Measurements from ENCODE around the gene SH3D21.

SH3D21 gene

GRCh38 chr1:36306210-36306901, at the start of gene SH3D21:
Gene SH3D21 (plus strand): TSS chr1:36306368. CDS start chr1:36306421, 53 bp downstream.
- Histone ChIP-seq H3K36me3 (ENCODE audit: low read length) (0 out of 2 replicates have a peak, but pooled peaks cover 5% of the 10 kb centered on the region), H2AFZ (ENCODE audit: low read depth, low read length, severe bottlenecking) (peak within 1 kb of the TSS; percentile 69), H3K9me2 (replicated peaks; ENCODE audit: insufficient read depth, low read length) (no peaks in the 10 kb centered on the region)

GRCh38 chr1:36256558-36257374, 49.4 kb upstream of the SH3D21 start:
- TF ChIP-seq CTCF (IDR thresholded peaks at IDR 0.05; ENCODE audit: insufficient read depth, low read length, poor library complexity, severe bottlenecking) (no peak), EZH2phosphoT487 (conservative IDR thresholded peaks at IDR 0.05; ENCODE audit: low read length) (no peak)
- no peaks in the 10 kb centered on the region for H3K9me3 ChIP-seq (ENCODE audit: insufficient read depth, low read length)
- no peak overlapping the region for H2AFZ ChIP-seq (ENCODE audit: low read depth, low read length, severe bottlenecking)
- H4K20me1 ChIP-seq (ENCODE audit: low read depth, low read length): no peaks in the 10 kb centered on the region
- peak overlapping the region; percentile 39 for H3K4me3 ChIP-seq (ENCODE audit: insufficient read depth, low read length, poor library complexity, severe bottlenecking)
- peak overlapping the region; percentile 62 for H3K9ac ChIP-seq (ENCODE audit: low read length)
- 0 out of 2 replicates have a peak, but pooled peaks cover 3% of the 10 kb centered on the region for H3K36me3 ChIP-seq (ENCODE audit: low read length)
- peak overlapping the region; percentile 98 for H3K27ac ChIP-seq (ENCODE audit: low read depth, low read length)
- H3K79me2 ChIP-seq (ENCODE audit: insufficient read depth, low read length): peaks cover 84% of the 10 kb centered on the region
- H3K9me2 ChIP-seq (replicated peaks; ENCODE audit: insufficient read depth, low read length): no peaks in the 10 kb centered on the region
- H3K27me3 ChIP-seq (ENCODE audit: low read length): no peaks in the 10 kb centered on the region
- H3K4me2 ChIP-seq (ENCODE audit: low read depth, low read length, poor library complexity, severe bottlenecking): peak overlapping the region; percentile 83
- peaks cover 61% of the 10 kb centered on the region for H3F3A ChIP-seq (ENCODE audit: insufficient read depth)

More at GRCh38 chr1:36306210-36306901, at the start of gene SH3D21:
- Histone ChIP-seq H3K79me2 (ENCODE audit: insufficient read depth, low read length) (no peaks in the 10 kb centered on the region), H3K27ac (ENCODE audit: low read depth, low read length) (peak within 1 kb of the TSS; percentile 59), H3K4me3 (ENCODE audit: insufficient read depth, low read length, poor library complexity, severe bottlenecking) (peak within 1 kb of the TSS; percentile 59), H3F3A (ENCODE audit: insufficient read depth) (peaks cover 18% of the 10 kb centered on the region), H3K9ac (ENCODE audit: low read length) (peak within 1 kb of the TSS; percentile 70), H3K27me3 (ENCODE audit: low read length) (no peaks in the 10 kb centered on the region), H4K20me1 (ENCODE audit: low read depth, low read length) (no peaks in the 10 kb centered on the region), H3K9me3 (ENCODE audit: insufficient read depth, low read length) (no peaks in the 10 kb centered on the region), H3K4me2 (ENCODE audit: low read depth, low read length, poor library complexity, severe bottlenecking) (peak within 1 kb of the TSS; percentile 67)
- no peak for TF ChIP-seq EZH2phosphoT487 (conservative IDR thresholded peaks at IDR 0.05; ENCODE audit: low read length)
- peak; percentile 24 for TF ChIP-seq CTCF (IDR thresholded peaks at IDR 0.05; ENCODE audit: insufficient read depth, low read length, poor library complexity, severe bottlenecking)

GRCh38 chr1:36257375-36257767, 48.8 kb upstream of the SH3D21 start:
- peak overlapping the region; percentile 39 for H3K4me3 ChIP-seq (ENCODE audit: insufficient read depth, low read length, poor library complexity, severe bottlenecking)
- peaks cover 83% of the 10 kb centered on the region for H3K79me2 ChIP-seq (ENCODE audit: insufficient read depth, low read length)
- peak overlapping the region; percentile 83 for H3K4me2 ChIP-seq (ENCODE audit: low read depth, low read length, poor library complexity, severe bottlenecking)
- no peaks in the 10 kb centered on the region for H3K27me3 ChIP-seq (ENCODE audit: low read length)
- H3K9me2 ChIP-seq (replicated peaks; ENCODE audit: insufficient read depth, low read length): no peaks in the 10 kb centered on the region
- TF ChIP-seq CTCF (IDR thresholded peaks at IDR 0.05; ENCODE audit: insufficient read depth, low read length, poor library complexity, severe bottlenecking): no peak
- TF ChIP-seq EZH2phosphoT487 (conservative IDR thresholded peaks at IDR 0.05; ENCODE audit: low read length): no peak
- H3K27ac ChIP-seq (ENCODE audit: low read depth, low read length): peak overlapping the region; percentile 98
- H3K9ac ChIP-seq (ENCODE audit: low read length): peak overlapping the region; percentile 62
- H4K20me1 ChIP-seq (ENCODE audit: low read depth, low read length): no peaks in the 10 kb centered on the region
- no peak overlapping the region for H2AFZ ChIP-seq (ENCODE audit: low read depth, low read length, severe bottlenecking)
- peaks cover 7% of the 10 kb centered on the region; the same call in 1 of the 2 replicates for H3K36me3 ChIP-seq (ENCODE audit: low read length)
- H3K9me3 ChIP-seq (ENCODE audit: insufficient read depth, low read length): no peaks in the 10 kb centered on the region
- H3F3A ChIP-seq (ENCODE audit: insufficient read depth): peaks cover 63% of the 10 kb centered on the region

All from SU-DHL-6 (cell line).